A549 (cell line): ENCODE results near the gene CHD9. TPM values are rescaled to one million over a fixed set of nuclear protein-coding genes. Genes with fewer than 3 reads are reported as not detected.

Source experiments
- ATAC-seq, 2 experiments: fragments of 200-7000 bp in 1 of 2; fragments of >200 bp in 1 of 2; cut with Nextera tagmentation in 1 of 2; cut with Tn5 transposase in 1 of 2; 3 replicates each; pipeline versions ENCODE4 v1.8.0 to v1.9.1; 2018 to 2020; ENCODE audit warnings: mild to moderate bottlenecking in 1 of 2, moderate library complexity in 1 of 2
- CTCF ChIA-PET: fragments of 300-600 bp; sonication (Branson Sonifier 250); formaldehyde crosslinking; extraction: SDS; loops from one replicate; lab custom pipeline; 2021; ENCODE audit warnings: antibody characterized with exemption, inconsistent platforms; lab: Yijun Ruan, JAX
- POLR2A ChIA-PET: fragments of 350-600 bp; formaldehyde crosslinking; extraction: SDS; loops from one replicate; lab custom pipeline; 2021; ENCODE audit warnings: antibody characterized with exemption, inconsistent platforms; lab: Yijun Ruan, JAX
- DNase-seq, 2 experiments: peaks; one replicate each; pipeline versions ENCODE4 v3.0.0 to v3.0.0-alpha.2; 2011 to 2016; ENCODE audit warnings: low read depth in 1 of 2, low spot score in 1 of 2
- FAIRE-seq: peaks from 2 replicates; lab custom pipeline; 2011; peaks lifted over from hg19 to GRCh38; lab: Jason Lieb, UNC
- H3K27ac ChIP-seq, 2 experiments: fragments of >200 bp; sonication (Bioruptor Twin); formaldehyde crosslinking; 3 replicates each; pipeline ENCODE4 v1.5.1; 2016 to 2017
- H3K4me1 ChIP-seq: fragments of >200 bp; sonication (Bioruptor Twin); formaldehyde crosslinking; 3 replicates; pipeline ENCODE4 v1.6.1; 2016
- H3K4me2 ChIP-seq: fragments of >200 bp; sonication (Bioruptor Twin); formaldehyde crosslinking; 3 replicates; pipeline ENCODE4 v1.6.1; 2016
- H3K4me3 ChIP-seq: fragments of >200 bp; sonication (Bioruptor Twin); formaldehyde crosslinking; 3 replicates; pipeline ENCODE4 v1.5.1; 2016
- H3K9me3 ChIP-seq: fragments of >200 bp; sonication (Bioruptor Twin); formaldehyde crosslinking; 3 replicates; pipeline ENCODE4 v1.6.1; 2016
- ATOH8 ChIP-seq: fragments of 250-450 bp; sonication (Bioruptor Pico); IDR thresholded peaks from 2 replicates; pipeline ENCODE4 v1.5.0; 2020; ENCODE audit warnings: low read depth, mild to moderate bottlenecking, moderate library complexity
- BHLHE40 ChIP-seq: IDR thresholded peaks from 2 replicates; pipeline ENCODE4 v1.6.1; 2012; ENCODE audit warnings: low read depth, low read length, inconsistent platforms
- CEBPB ChIP-seq, 2 experiments: fragments of >200 bp in 1 of 2; sonication (Bioruptor Twin) in 1 of 2; formaldehyde crosslinking in 1 of 2; IDR thresholded peaks; 2 replicates each; pipeline ENCODE4 v1.6.1; 2012 to 2016
- CTCF ChIP-seq: fragments of >200 bp; sonication (Bioruptor Twin); formaldehyde crosslinking; IDR thresholded peaks from 3 replicates; pipeline ENCODE4 v1.5.1; 2016
- EHF ChIP-seq: fragments of 250-450 bp; sonication (Bioruptor Pico); IDR thresholded peaks from 2 replicates; pipeline ENCODE4 v1.5.0; 2020; ENCODE audit warnings: mild to moderate bottlenecking
- EHMT2 ChIP-seq: fragments of 200-600 bp; sonication (generic); IDR thresholded peaks from 2 replicates; pipeline ENCODE4 v1.6.1; 2016; ENCODE audit warnings: antibody characterized with exemption, low read depth, mild to moderate bottlenecking, moderate library complexity
- ELK1 ChIP-seq: fragments of 150-350 bp; IDR thresholded peaks from 2 replicates; pipeline ENCODE4 v1.6.1; 2014; ENCODE audit warnings: low read depth, mild to moderate bottlenecking, low read length
- FOSB ChIP-seq: fragments of 250-450 bp; sonication (Bioruptor Pico); IDR thresholded peaks from 2 replicates; pipeline ENCODE4 v1.5.0; 2020; ENCODE audit warnings: mild to moderate bottlenecking, moderate library complexity
- FOXS1 ChIP-seq: fragments of 250-450 bp; sonication (Bioruptor Pico); IDR thresholded peaks from 2 replicates; pipeline ENCODE4 v1.5.0; 2020; ENCODE audit warnings: mild to moderate bottlenecking, moderate library complexity
- HDAC2 ChIP-seq: fragments of 200-600 bp; sonication (generic); IDR thresholded peaks from 2 replicates; pipeline ENCODE4 v1.6.1; 2016
- HEYL ChIP-seq: fragments of 250-450 bp; sonication (Bioruptor Pico); IDR thresholded peaks from 2 replicates; pipeline ENCODE4 v1.8.0; 2021; ENCODE audit warnings: mild to moderate bottlenecking, moderate library complexity
- HOXB5 ChIP-seq: fragments of 250-450 bp; sonication (Bioruptor Pico); IDR thresholded peaks from 2 replicates; pipeline ENCODE4 v1.5.0; 2020; ENCODE audit warnings: mild to moderate bottlenecking, moderate library complexity
- MAX ChIP-seq: IDR thresholded peaks from 2 replicates; pipeline ENCODE4 v1.6.1; 2012
- NFE2L2 ChIP-seq: fragments of 150-350 bp; conservative IDR thresholded peaks from 2 replicates; pipeline ENCODE4 v1.6.1; 2014; ENCODE audit warnings: low read length
- NPAS2 ChIP-seq: fragments of 250-450 bp; sonication (Bioruptor Pico); IDR thresholded peaks from 2 replicates; pipeline ENCODE4 v1.8.0; 2022; ENCODE audit warnings: mild to moderate bottlenecking, moderate library complexity, borderline replicate concordance
- PBX3 ChIP-seq: IDR thresholded peaks from 2 replicates; pipeline ENCODE4 v1.6.1; 2012
- POLR2AphosphoS2 ChIP-seq: conservative IDR thresholded peaks from 2 replicates; pipeline ENCODE4 v1.6.1; 2012; ENCODE audit warnings: low read length, improper control_type of control experiment, inconsistent platforms
- RCOR1 ChIP-seq: fragments of 150-350 bp; IDR thresholded peaks from 2 replicates; pipeline ENCODE4 v1.6.1; 2014; ENCODE audit warnings: antibody characterized with exemption, low read length, low read depth
- RFX5 ChIP-seq: fragments of 450-650 bp; IDR thresholded peaks from 2 replicates; pipeline ENCODE4 v1.7.1; 2014; ENCODE audit warnings: antibody characterized with exemption, mild to moderate bottlenecking, moderate library complexity
- RNF2 ChIP-seq: fragments of 200-600 bp; sonication (generic); IDR thresholded peaks from 2 replicates; pipeline ENCODE4 v1.6.1; 2016; ENCODE audit warnings: low read depth, mild to moderate bottlenecking, antibody characterized with exemption, moderate library complexity, borderline replicate concordance
- ZC3H11A ChIP-seq: fragments of 450-650 bp; IDR thresholded peaks from 2 replicates; pipeline ENCODE4 v1.6.1; 2014; ENCODE audit warnings: antibody characterized with exemption, mild to moderate bottlenecking
- ZFP36 ChIP-seq: fragments of 450-650 bp; IDR thresholded peaks from 2 replicates; pipeline ENCODE4 v1.6.1; 2014; ENCODE audit warnings: borderline replicate concordance; ENCODE audit not compliant: partially characterized antibody
- ZNF302 ChIP-seq: fragments of 250-450 bp; sonication (Bioruptor Pico); IDR thresholded peaks from 2 replicates; pipeline ENCODE4 v1.9.0; 2021; ENCODE audit warnings: inconsistent platforms, mild to moderate bottlenecking, moderate library complexity
- ZSCAN20 ChIP-seq: fragments of 250-450 bp; sonication (Bioruptor Pico); IDR thresholded peaks from 2 replicates; pipeline ENCODE4 v1.8.0; 2022; ENCODE audit warnings: mild to moderate bottlenecking, moderate library complexity
- WGBS: methylation state at CpG from one replicate; pipeline ENCODE4 v1.1.6; 2017; ENCODE audit errors: missing lambda C conversion rate; 5-methylcytosine and 5-hydroxymethylcytosine counted together
- polyA plus RNA-seq, 4 experiments: library from polyadenylated mRNA; depleted of rRNA in 3 of 4; stranded (reverse); fragments of >200 nt; fragmentation: RNase III in 1 of 4; extraction: RNeasy Plus Mini Kit Qiagen cat#74134 plus additional on column Dnase treatment in 1 of 4; gene quantifications; 2 replicates in 3 of 4; 3 replicates in 1 of 4; pipeline ENCODE4 v1.2.3, GENCODE V29; 2011 to 2017
- TF ChIP-seq, protein P1 (sequence below): IDR thresholded peaks from 2 replicates; pipeline ENCODE4 v1.6.1; 2012; ENCODE audit warnings: low read depth, borderline replicate concordance
- TF ChIP-seq, protein P2 (sequence below): fragments of >200 bp; sonication (Bioruptor Twin); formaldehyde crosslinking; IDR thresholded peaks from 3 replicates; pipeline ENCODE4 v1.6.1; 2016
- TF ChIP-seq, protein P3 (sequence below): fragments of 250-450 bp; sonication (Bioruptor Pico); IDR thresholded peaks from 2 replicates; pipeline ENCODE4 v1.5.0; 2021; ENCODE audit warnings: mild to moderate bottlenecking, moderate library complexity, borderline replicate concordance

Gene CHD9
- polyA plus RNA-seq, 2 of the 4 experiments (the other 2 are of a cell fraction), result 17.8 to 51.6 TPM

DNA sequence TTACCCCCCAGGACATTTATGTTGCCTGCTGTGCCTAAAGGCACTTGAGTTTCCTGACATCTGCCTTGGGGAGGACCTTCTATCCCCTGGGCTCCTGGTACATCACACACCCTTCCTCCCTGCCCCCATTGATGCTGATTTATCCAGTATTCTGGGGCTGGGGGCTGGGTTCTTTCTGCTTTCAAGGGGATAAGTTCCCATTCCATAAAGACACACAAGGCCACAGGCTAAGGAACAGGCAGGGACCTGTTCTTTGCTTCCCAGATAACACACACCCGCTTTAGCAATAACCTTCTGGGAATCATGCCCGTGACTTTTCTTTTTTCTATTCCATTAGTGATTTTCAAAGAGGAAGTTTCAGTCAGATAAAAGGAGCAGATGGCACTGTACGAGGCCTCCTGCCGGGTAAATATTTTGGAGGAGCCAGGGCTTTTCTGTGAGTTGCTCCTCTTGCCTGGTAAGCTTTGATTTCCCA lies 30.6 kb downstream of the CHD9 start:
- H3K4me3 ChIP-seq, result no peak overlapping the region
- WGBS, result 90% methylated on average over 4 of the region's 4 CpGs
- POLR2A ChIA-PET, result no interaction called here
- TF ChIP-seq FOSB, result no peak
- TF ChIP-seq, protein P1, sequence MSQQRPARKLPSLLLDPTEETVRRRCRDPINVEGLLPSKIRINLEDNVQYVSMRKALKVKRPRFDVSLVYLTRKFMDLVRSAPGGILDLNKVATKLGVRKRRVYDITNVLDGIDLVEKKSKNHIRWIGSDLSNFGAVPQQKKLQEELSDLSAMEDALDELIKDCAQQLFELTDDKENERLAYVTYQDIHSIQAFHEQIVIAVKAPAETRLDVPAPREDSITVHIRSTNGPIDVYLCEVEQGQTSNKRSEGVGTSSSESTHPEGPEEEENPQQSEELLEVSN, result no peak
- TF ChIP-seq RNF2, result no peak
- TF ChIP-seq, protein P2, sequence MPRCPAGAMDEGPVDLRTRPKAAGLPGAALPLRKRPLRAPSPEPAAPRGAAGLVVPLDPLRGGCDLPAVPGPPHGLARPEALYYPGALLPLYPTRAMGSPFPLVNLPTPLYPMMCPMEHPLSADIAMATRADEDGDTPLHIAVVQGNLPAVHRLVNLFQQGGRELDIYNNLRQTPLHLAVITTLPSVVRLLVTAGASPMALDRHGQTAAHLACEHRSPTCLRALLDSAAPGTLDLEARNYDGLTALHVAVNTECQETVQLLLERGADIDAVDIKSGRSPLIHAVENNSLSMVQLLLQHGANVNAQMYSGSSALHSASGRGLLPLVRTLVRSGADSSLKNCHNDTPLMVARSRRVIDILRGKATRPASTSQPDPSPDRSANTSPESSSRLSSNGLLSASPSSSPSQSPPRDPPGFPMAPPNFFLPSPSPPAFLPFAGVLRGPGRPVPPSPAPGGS, result no peak
- no peak for TF ChIP-seq BHLHE40
- TF ChIP-seq RFX5, result no peak
- no peak for TF ChIP-seq HEYL (CRISPR knock-in tag)
- TF ChIP-seq FOXS1 (CRISPR knock-in tag), result no peak
- no peak for TF ChIP-seq POLR2AphosphoS2
- TF ChIP-seq HOXB5 (CRISPR knock-in tag), result no peak
- TF ChIP-seq ELK1, result no peak
- TF ChIP-seq NPAS2, result no peak
- TF ChIP-seq ATOH8, result no peak
- TF ChIP-seq, all 56 proteins: peak for 0
- no peak for ATAC-seq
- FAIRE-seq, result no peak
- Histone ChIP-seq H3K27ac (peak overlapping the region; percentile 42 to 87; a peak in 3 of 6 replicates), H3K4me2 (no peak overlapping the region), H3K9me3 (no peaks in the 10 kb centered on the region), H3K4me1 (peaks cover 58% of the 10 kb centered on the region)
- CTCF ChIA-PET, result interaction anchor here (7.7 kb wide), 1 partner anchor 30 kb away, joined by 32 read pairs; the partner anchor contains the start of gene CHD9
- no peak for DNase-seq

DNA sequence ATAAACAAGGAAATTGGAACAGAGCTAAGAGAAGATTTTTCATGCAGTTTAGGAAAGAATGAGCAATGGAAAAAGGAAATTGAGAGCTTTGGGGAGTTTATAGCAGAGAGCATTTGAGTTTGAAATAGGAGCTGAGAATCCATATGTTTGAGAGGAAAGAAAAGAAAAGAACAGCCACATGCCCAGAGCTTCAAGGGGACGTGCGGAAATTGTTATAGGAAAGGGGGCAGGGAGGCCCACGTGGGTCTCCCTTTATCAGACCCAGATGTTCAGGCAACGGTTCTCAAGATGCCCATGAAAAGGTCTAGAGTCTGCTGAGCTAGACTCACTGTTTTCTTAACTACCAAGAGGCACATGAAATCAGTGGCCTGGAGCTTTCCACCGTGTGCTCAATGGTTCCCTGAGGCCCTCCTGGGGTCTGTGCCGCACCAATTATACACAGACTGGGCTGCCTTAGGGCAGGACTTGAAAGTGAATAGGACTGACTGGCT lies 31.2 kb downstream of the CHD9 start:
- no peak overlapping the region for H3K4me3 ChIP-seq
- H3K4me1 ChIP-seq, result peaks cover 58% of the 10 kb centered on the region
- no peaks in the 10 kb centered on the region for H3K9me3 ChIP-seq
- ChIA-PET CTCF (interaction anchor here (7.7 kb wide), 1 partner anchor 31 kb away, joined by 32 read pairs; the partner anchor contains the start of gene CHD9), POLR2A (no interaction called here)
- H3K4me2 ChIP-seq, result no peak overlapping the region
- DNase-seq, result no peak
- 89% methylated on average over 6 of the region's 6 CpGs for WGBS
- no peak for FAIRE-seq
- no peak for ATAC-seq
- H3K27ac ChIP-seq, result peak overlapping the region; percentile 42 to 87; a peak in 2 of 6 replicates
- TF ChIP-seq CEBPB (IDR thresholded peaks at IDR 0.05) (no peak), RCOR1 (no peak), ZNF302 (no peak), PBX3 (no peak), ZFP36 (no peak), ZSCAN20 (CRISPR knock-in tag) (no peak), MAX (no peak), HDAC2 (no peak), EHF (CRISPR knock-in tag) (no peak), NFE2L2 (no peak), ZC3H11A (no peak), BHLHE40 (no peak), EHMT2 (no peak), CTCF (no peak)
- TF ChIP-seq, protein P3, sequence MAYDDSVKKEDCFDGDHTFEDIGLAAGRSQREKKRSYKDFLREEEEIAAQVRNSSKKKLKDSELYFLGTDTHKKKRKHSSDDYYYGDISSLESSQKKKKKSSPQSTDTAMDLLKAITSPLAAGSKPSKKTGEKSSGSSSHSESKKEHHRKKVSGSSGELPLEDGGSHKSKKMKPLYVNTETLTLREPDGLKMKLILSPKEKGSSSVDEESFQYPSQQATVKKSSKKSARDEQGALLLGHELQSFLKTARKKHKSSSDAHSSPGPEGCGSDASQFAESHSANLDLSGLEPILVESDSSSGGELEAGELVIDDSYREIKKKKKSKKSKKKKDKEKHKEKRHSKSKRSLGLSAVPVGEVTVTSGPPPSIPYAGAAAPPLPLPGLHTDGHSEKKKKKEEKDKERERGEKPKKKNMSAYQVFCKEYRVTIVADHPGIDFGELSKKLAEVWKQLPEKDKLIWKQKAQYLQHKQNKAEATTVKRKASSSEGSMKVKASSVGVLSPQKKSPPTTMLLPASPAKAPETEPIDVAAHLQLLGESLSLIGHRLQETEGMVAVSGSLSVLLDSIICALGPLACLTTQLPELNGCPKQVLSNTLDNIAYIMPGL, result no peak
- TF ChIP-seq, protein P1, result no peak
